A673 (cell line): ENCODE results near the gene RAPGEF5. TPM values are rescaled to one million over a fixed set of nuclear protein-coding genes. Genes with fewer than 3 reads are reported as not detected.

Source experiments
- BruUV-seq: library from RNA; stranded (reverse); fragments of 400-500 nt; replicated peaks from 2 replicates; lab custom pipeline; 2021; lab: Mats Ljungman, UMichigan
- CTCF ChIA-PET: fragments of 300-600 bp; sonication (Branson Sonifier 250); formaldehyde crosslinking; loops from one replicate; lab custom pipeline; 2022; ENCODE audit warnings: antibody characterized with exemption; lab: Charles Lee
- POLR2A ChIA-PET: fragments of 300-600 bp; sonication (Branson Sonifier 250); formaldehyde crosslinking; loops from one replicate; lab custom pipeline; 2022; ENCODE audit warnings: antibody characterized with exemption; ENCODE audit not compliant: low non-redundant PET; lab: Charles Lee
- DNase-seq: peaks from one replicate; pipeline ENCODE4 v3.0.0-alpha.2; 2015; ENCODE audit warnings: low spot score
- H3K27ac ChIP-seq: fragments of 200-600 bp; sonication (generic); 2 replicates; pipeline ENCODE4 v1.5.1; 2016; ENCODE audit warnings: mixed run types, low read depth, mild to moderate bottlenecking, mixed read lengths, antibody characterized with exemption, low read length; ENCODE audit not compliant: poor library complexity, severe bottlenecking
- H3K27me3 ChIP-seq: fragments of 200-600 bp; sonication (generic); replicated peaks from 2 replicates; pipeline ENCODE4 v1.6.1; 2017; ENCODE audit warnings: mixed run types, low read depth, mild to moderate bottlenecking, mixed read lengths, antibody characterized with exemption, low read length; ENCODE audit not compliant: insufficient read depth, poor library complexity
- H3K36me3 ChIP-seq: fragments of 200-600 bp; sonication (generic); 2 replicates; pipeline ENCODE4 v1.6.1; 2016; ENCODE audit warnings: mixed run types, mild to moderate bottlenecking, mixed read lengths, antibody characterized with exemption, low read length; ENCODE audit not compliant: insufficient read depth, poor library complexity, severe bottlenecking
- H3K4me1 ChIP-seq: fragments of 200-600 bp; sonication (generic); 2 replicates; pipeline ENCODE4 v1.6.1; 2017; ENCODE audit warnings: mixed run types, mild to moderate bottlenecking, mixed read lengths, antibody characterized with exemption, low read length; ENCODE audit not compliant: insufficient read depth, poor library complexity, severe bottlenecking
- H3K4me3 ChIP-seq: fragments of 200-600 bp; sonication (generic); 2 replicates; pipeline ENCODE4 v1.5.1; 2016; ENCODE audit warnings: low read depth, mixed run types, mild to moderate bottlenecking, mixed read lengths, low read length; ENCODE audit not compliant: poor library complexity, severe bottlenecking
- H3K9me3 ChIP-seq: fragments of 200-600 bp; sonication (generic); 2 replicates; pipeline ENCODE4 v1.6.1; 2016; ENCODE audit warnings: mixed run types, low read depth, mild to moderate bottlenecking, mixed read lengths, antibody characterized with exemption, low read length; ENCODE audit not compliant: poor library complexity, severe bottlenecking
- CTCF ChIP-seq: fragments of 300-800, 200-600 bp; sonication (generic); conservative IDR thresholded peaks from 2 replicates; pipeline ENCODE4 v1.5.1; 2017; ENCODE audit warnings: low read depth, mild to moderate bottlenecking, antibody characterized with exemption, low read length, moderate library complexity, mixed read lengths
- EZH2 ChIP-seq: fragments of 200-600 bp; sonication (generic); IDR thresholded peaks from 2 replicates; pipeline ENCODE4 v1.6.1; 2017; ENCODE audit warnings: borderline replicate concordance, low read depth, mild to moderate bottlenecking, mixed read lengths, antibody characterized with exemption, low read length; ENCODE audit not compliant: poor library complexity, severe bottlenecking
- intact Hi-C: fragments of 100-400 bp; cut with micrococcal nuclease; formaldehyde crosslinking; loops from one replicate; pipeline ENCODE4 v1.10.0; 2022; ENCODE audit not compliant: unreplicated experiment
- total RNA-seq: library from RNA; stranded (reverse); gene quantifications from 2 replicates; pipeline ENCODE4 v1.2.3, GENCODE V29; 2021

RAPGEF5 gene
- total RNA-seq, 1 experiment from 2014 or later = 10.7 TPM

DNA sequence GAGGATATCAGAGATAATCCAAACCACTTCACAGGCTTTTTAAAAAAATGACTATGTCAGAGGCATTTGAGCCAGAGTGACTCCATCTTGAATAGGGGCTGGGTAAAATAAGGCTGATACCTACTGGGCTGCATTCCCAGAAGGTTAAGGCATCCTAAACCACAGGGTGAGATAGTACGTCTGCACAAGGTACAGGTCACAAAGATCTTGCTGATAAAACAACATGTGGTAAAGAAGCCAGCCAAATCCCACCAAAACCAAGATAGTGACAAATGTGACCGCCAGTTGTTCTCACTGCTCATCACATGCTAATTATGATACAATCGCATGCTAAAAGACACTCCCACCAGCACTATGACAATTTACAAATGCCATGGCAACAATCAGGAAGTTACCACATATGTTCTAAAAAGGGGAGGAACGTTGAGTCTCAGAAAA, 177.5 kb downstream of the RAPGEF5 start:
- no peak for DNase-seq
- Histone ChIP-seq H3K36me3 (no peaks in the 10 kb centered on the region), H3K27ac (no peak overlapping the region), H3K4me3 (no peak overlapping the region), H3K9me3 (no peaks in the 10 kb centered on the region), H3K27me3 (no peaks in the 10 kb centered on the region), H3K4me1 (peaks cover 11% of the 10 kb centered on the region)
- intact Hi-C loops = no loop called here
- BruUV-seq = no TSS peak
- ChIA-PET POLR2A (no interaction called here), CTCF (no interaction called here)
- TF ChIP-seq EZH2 = no peak

GRCh38 chr7:22178735-22179134, 178.2 kb downstream of the RAPGEF5 start:
- Histone ChIP-seq H3K27me3 (no peaks in the 10 kb centered on the region), H3K36me3 (no peaks in the 10 kb centered on the region), H3K9me3 (no peaks in the 10 kb centered on the region), H3K27ac (no peak overlapping the region), H3K4me3 (no peak overlapping the region), H3K4me1 (peaks cover 11% of the 10 kb centered on the region)
- no TSS peak for BruUV-seq
- TF ChIP-seq CTCF = no peak
- no peak for TF ChIP-seq EZH2
- ChIA-PET CTCF (no interaction called here), POLR2A (no interaction called here)
- intact Hi-C loops = no loop called here
- DNase-seq = no peak

- BruUV-seq = no TSS peak
- POLR2A ChIA-PET = no interaction called here
- Histone ChIP-seq H3K4me3 (no peak overlapping the region), H3K36me3 (no peaks in the 10 kb centered on the region), H3K9me3 (no peaks in the 10 kb centered on the region), H3K27me3 (no peaks in the 10 kb centered on the region), H3K27ac (no peak overlapping the region), H3K4me1 (peaks cover 7% of the 10 kb centered on the region)
- intact Hi-C loops = no loop called here
- CTCF ChIA-PET = no interaction called here
- DNase-seq = no peak
- TF ChIP-seq CTCF = no peak
These were observed 180.1 kb downstream of the RAPGEF5 start for GRCh38 chr7:22176791-22177412.

DNA sequence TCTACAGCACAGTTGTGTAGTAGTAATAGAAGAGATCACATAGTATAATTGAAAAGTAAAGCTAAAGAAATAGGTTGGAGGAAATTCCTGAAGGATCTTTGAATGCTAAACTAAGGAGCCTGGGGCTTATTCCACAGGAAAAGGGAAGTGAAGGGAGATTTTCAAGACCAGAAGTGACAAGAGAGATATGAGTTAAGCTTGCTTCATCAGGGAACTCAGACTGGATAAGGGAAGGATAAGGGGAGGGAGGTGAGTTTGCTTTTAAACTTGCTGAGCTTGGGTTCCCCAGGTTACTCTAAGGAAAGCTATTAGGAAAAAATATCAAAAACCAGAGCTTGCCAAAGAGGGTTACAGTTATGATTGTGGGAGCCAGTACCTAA, 182.4 kb downstream of the RAPGEF5 start:
- ChIA-PET CTCF (no interaction called here), POLR2A (no interaction called here)
- H3K4me3 ChIP-seq = no peak overlapping the region
- intact Hi-C loops = no loop called here
- H3K27me3 ChIP-seq = no peaks in the 10 kb centered on the region
- no peaks in the 10 kb centered on the region for H3K9me3 ChIP-seq
- TF ChIP-seq EZH2 = no peak
- no peak for TF ChIP-seq CTCF
- DNase-seq = no peak
- no peaks in the 10 kb centered on the region for H3K36me3 ChIP-seq
- H3K4me1 ChIP-seq = no peaks in the 10 kb centered on the region
- BruUV-seq = no TSS peak
- H3K27ac ChIP-seq = no peak overlapping the region
